IMR-90 (cell line): ENCODE measurements around the gene ARHGEF17. TPM values are rescaled to one million over a fixed set of nuclear protein-coding genes. Genes with fewer than 3 reads are reported as not detected.

Source experiments
- ATAC-seq: fragments of 200-7000 bp; cut with Tn5 transposase; 2 replicates; pipeline ENCODE4 v1.9.1; 2020; ENCODE audit warnings: low read depth, mild to moderate bottlenecking, moderate library complexity
- BruUV-seq: library from RNA; stranded (reverse); fragments of 400-500 nt; replicated peaks from 2 replicates; lab custom pipeline; 2021; lab: Mats Ljungman, UMichigan
- CTCF ChIA-PET: fragments of 300-600 bp; formaldehyde crosslinking; extraction: SDS; loops from one replicate; lab custom pipeline; 2021; ENCODE audit warnings: antibody characterized with exemption; lab: Yijun Ruan, JAX
- POLR2A ChIA-PET: fragments of 300-600 bp; sonication (Branson Sonifier 250); formaldehyde crosslinking; loops from one replicate; lab custom pipeline; 2022; ENCODE audit warnings: antibody characterized with exemption; ENCODE audit not compliant: unreplicated experiment; lab: Charles Lee
- DNase-seq: peaks from one replicate; pipeline ENCODE4 v3.0.0; 2013
- H2AFZ ChIP-seq: replicated peaks from 2 replicates; pipeline ENCODE3; 2013; ENCODE audit warnings: low read length, mild to moderate bottlenecking; ENCODE audit not compliant: poor library complexity
- H2AK5ac ChIP-seq: 2 replicates; pipeline ENCODE4 v1.6.1; 2013; ENCODE audit warnings: low read depth, low read length, inconsistent platforms
- H2AK9ac ChIP-seq: replicated peaks from 2 replicates; pipeline ENCODE3; 2013; ENCODE audit warnings: mild to moderate bottlenecking, low read depth, low read length, moderate library complexity; ENCODE audit not compliant: poor library complexity
- H2BK120ac ChIP-seq: 2 replicates; pipeline ENCODE4 v1.6.1; 2013; ENCODE audit warnings: low read depth, low read length, inconsistent platforms
- H2BK15ac ChIP-seq: 3 replicates; pipeline ENCODE4 v1.6.1; 2013; ENCODE audit warnings: low read depth, low read length, inconsistent platforms
- H2BK20ac ChIP-seq: 2 replicates; pipeline ENCODE4 v1.6.1; 2013; ENCODE audit warnings: low read depth, mild to moderate bottlenecking, inconsistent platforms, low read length, moderate library complexity
- H2BK5ac ChIP-seq: 2 replicates; pipeline ENCODE4 v1.6.1; 2013; ENCODE audit warnings: mild to moderate bottlenecking, low read depth, low read length, inconsistent platforms; ENCODE audit not compliant: poor library complexity, severe bottlenecking
- H3K14ac ChIP-seq: replicated peaks from 2 replicates; pipeline ENCODE4 v1.6.1; 2013; ENCODE audit warnings: low read depth, low read length, inconsistent platforms
- H3K18ac ChIP-seq: 2 replicates; pipeline ENCODE4 v1.6.1; 2013; ENCODE audit warnings: low read depth, low read length, control low read depth
- H3K23ac ChIP-seq: 2 replicates; pipeline ENCODE4 v1.6.1; 2013; ENCODE audit warnings: low read depth, low read length, inconsistent platforms
- H3K27ac ChIP-seq: 2 replicates; pipeline ENCODE4 v1.5.1; 2013; ENCODE audit warnings: mild to moderate bottlenecking, control low read depth, low read length; ENCODE audit not compliant: insufficient read depth
- H3K27me3 ChIP-seq: 2 replicates; pipeline ENCODE4 v1.6.1; 2013; ENCODE audit warnings: low read length; ENCODE audit not compliant: control insufficient read depth, insufficient read depth
- H3K36me3 ChIP-seq: 2 replicates; pipeline ENCODE4 v1.6.1; 2013; ENCODE audit warnings: low read length, mixed read lengths; ENCODE audit not compliant: control insufficient read depth, insufficient read depth
- H3K4ac ChIP-seq: 2 replicates; pipeline ENCODE4 v1.6.1; 2013; ENCODE audit warnings: low read depth, low read length, inconsistent platforms
- H3K4me1 ChIP-seq: 2 replicates; pipeline ENCODE4 v1.6.1; 2013; ENCODE audit warnings: low read length, mixed read lengths; ENCODE audit not compliant: control insufficient read depth, insufficient read depth
- H3K4me2 ChIP-seq: 2 replicates; pipeline ENCODE4 v1.6.1; 2013; ENCODE audit warnings: low read depth, mild to moderate bottlenecking, control low read depth, low read length, moderate library complexity
- H3K4me3 ChIP-seq: 2 replicates; pipeline ENCODE4 v1.5.1; 2013; ENCODE audit warnings: low read depth, mild to moderate bottlenecking, control low read depth, low read length, moderate library complexity; ENCODE audit not compliant: insufficient read depth
- H3K56ac ChIP-seq: 2 replicates; pipeline ENCODE4 v1.6.1; 2013; ENCODE audit warnings: low read length, inconsistent platforms; ENCODE audit not compliant: insufficient read depth; ENCODE audit errors: extremely low read depth
- H3K79me1 ChIP-seq, 2 experiments: 2 replicates each; pipeline ENCODE4 v1.6.1; 2013; ENCODE audit warnings: low read length in 2 of 2, inconsistent platforms in 1 of 2, low read depth in 1 of 2
- H3K9ac ChIP-seq: 2 replicates; pipeline ENCODE4 v1.6.1; 2013; ENCODE audit warnings: low read depth, low read length, control low read depth
- H3K9me1 ChIP-seq: 2 replicates; pipeline ENCODE4 v1.6.1; 2013; ENCODE audit warnings: low read length, inconsistent platforms; ENCODE audit not compliant: insufficient read depth
- H3K9me3 ChIP-seq: 2 replicates; pipeline ENCODE4 v1.6.1; 2013; ENCODE audit warnings: low read length; ENCODE audit not compliant: control insufficient read depth, insufficient read depth
- H4K20me1 ChIP-seq: 2 replicates; pipeline ENCODE4 v1.6.1; 2013; ENCODE audit warnings: low read length, inconsistent platforms; ENCODE audit not compliant: insufficient read depth
- H4K5ac ChIP-seq: 2 replicates; pipeline ENCODE4 v1.6.1; 2013; ENCODE audit warnings: mild to moderate bottlenecking, low read depth, low read length, control low read depth
- H4K8ac ChIP-seq, 2 experiments: 2 replicates each; pipeline ENCODE4 v1.6.1; 2013; ENCODE audit warnings: low read depth in 2 of 2, low read length in 2 of 2, control low read depth in 1 of 2, inconsistent platforms in 1 of 2
- H4K91ac ChIP-seq: 2 replicates; pipeline ENCODE4 v1.6.1; 2013; ENCODE audit warnings: low read depth, low read length, inconsistent platforms; ENCODE audit not compliant: insufficient read depth
- BHLHE40 ChIP-seq: fragments of 150-350 bp; IDR thresholded peaks from 2 replicates; pipeline ENCODE4 v1.6.1; 2016; ENCODE audit warnings: mild to moderate bottlenecking, low read depth, low read length
- CEBPB ChIP-seq: IDR thresholded peaks from 2 replicates; pipeline ENCODE4 v1.6.1; 2012; ENCODE audit warnings: low read depth, low read length, improper control_type of control experiment
- CTCF ChIP-seq: conservative IDR thresholded peaks from 2 replicates; pipeline ENCODE4 v1.5.1; 2012; ENCODE audit warnings: mild to moderate bottlenecking, low read depth, low read length, improper control_type of control experiment
- ELK1 ChIP-seq: fragments of 150-350 bp; IDR thresholded peaks from 2 replicates; pipeline ENCODE4 v1.6.1; 2016; ENCODE audit warnings: low read depth, mild to moderate bottlenecking, low read length, moderate library complexity, borderline replicate concordance
- FOS ChIP-seq: fragments of 150-350 bp; IDR thresholded peaks from 2 replicates; pipeline ENCODE4 v1.6.1; 2016; ENCODE audit warnings: low read depth, low read length
- MAZ ChIP-seq: IDR thresholded peaks from 2 replicates; pipeline ENCODE4 v1.6.1; 2012; ENCODE audit warnings: low read depth, mild to moderate bottlenecking, low read length, improper control_type of control experiment, moderate library complexity, borderline replicate concordance
- MXI1 ChIP-seq: IDR thresholded peaks from 2 replicates; pipeline ENCODE4 v1.6.1; 2012; ENCODE audit warnings: low read depth, mild to moderate bottlenecking, low read length, moderate library complexity, borderline replicate concordance
- NFE2L2 ChIP-seq: fragments of 150-350 bp; IDR thresholded peaks from 2 replicates; pipeline ENCODE4 v1.6.1; 2016; ENCODE audit warnings: low read depth, mild to moderate bottlenecking, low read length
- POLR2A ChIP-seq: IDR thresholded peaks from 2 replicates; pipeline ENCODE4 v1.6.1; 2012; ENCODE audit warnings: mild to moderate bottlenecking, low read depth, low read length
- RAD21 ChIP-seq: IDR thresholded peaks from 2 replicates; pipeline ENCODE4 v1.6.1; 2012; ENCODE audit warnings: low read length, improper control_type of control experiment
- RCOR1 ChIP-seq: IDR thresholded peaks from 2 replicates; pipeline ENCODE4 v1.6.1; 2012; ENCODE audit warnings: mild to moderate bottlenecking, low read length, improper control_type of control experiment; ENCODE audit not compliant: insufficient replicate concordance
- RFX5 ChIP-seq: IDR thresholded peaks from 2 replicates; pipeline ENCODE4 v1.8.0; 2012; ENCODE audit warnings: low read depth, mild to moderate bottlenecking, low read length, moderate library complexity
- SMC3 ChIP-seq: fragments of 150-350 bp; IDR thresholded peaks from 2 replicates; pipeline ENCODE4 v1.6.1; 2016; ENCODE audit warnings: low read depth, mild to moderate bottlenecking, antibody characterized with exemption, low read length, moderate library complexity
- WGBS, 2 experiments: methylation state at CpG; one replicate each; pipeline versions ENCODE4 v1.1.5 to v1.1.7; 2013; ENCODE audit warnings: missing lambda C conversion rate in 2 of 2; ENCODE audit not compliant: insufficient read length in 1 of 2; ENCODE audit errors: extremely low coverage in 2 of 2; 5-methylcytosine and 5-hydroxymethylcytosine counted together
- dilution Hi-C: fragments of 300-500 bp; cut with HindIII; formaldehyde crosslinking; loops from one replicate; pipeline ENCODE4 v1.14.3; 2018; ENCODE audit warnings: low sequenced_read_pairs; ENCODE audit not compliant: unreplicated experiment
- in situ Hi-C: fragments of 300-500 bp; cut with MboI; formaldehyde crosslinking; loops from 3 replicates; pipeline ENCODE4 v1.14.3; 2019; ENCODE audit warnings: low sequenced_read_pairs, inconsistent platforms, mixed read lengths
- intact Hi-C: fragments of 100-400 bp; cut with micrococcal nuclease; formaldehyde crosslinking; loops from 2 replicates; pipeline ENCODE4 v1.10.0; 2022
- polyA plus RNA-seq, 3 experiments: library from polyadenylated mRNA; depleted of rRNA; stranded (reverse); fragments of >200 nt; gene quantifications; 2 replicates each; pipeline ENCODE4 v1.2.3, GENCODE V29; 2012; ENCODE audit warnings: low replicate concordance in 1 of 3
- total RNA-seq: library from RNA; depleted of rRNA; stranded (reverse); fragments of >200 nt; gene quantifications from 2 replicates; pipeline ENCODE4 v1.2.3, GENCODE V29; 2012

The ARHGEF17 gene
- total and polyA plus RNA-seq, 2 of the 4 experiments (the other 2 are of a cell fraction), result 21.7 to 97.7 TPM

GRCh38 chr11:73281796-73282660 lies 26.0 kb upstream of the ARHGEF17 start:
- Histone ChIP-seq H2AFZ (no peak overlapping the region), H3K4me2 (no peak overlapping the region), H3K23ac (no peak overlapping the region), H2BK120ac (no peak overlapping the region), H3K9me3 (no peaks in the 10 kb centered on the region), H2BK5ac (no peak overlapping the region), H2AK5ac (no peak overlapping the region), H4K20me1 (no peaks in the 10 kb centered on the region), H3K4me1 (no peaks in the 10 kb centered on the region), H2BK20ac (no peak overlapping the region), H3K27ac (no peak overlapping the region), H4K5ac (no peak overlapping the region), H3K56ac (no peak overlapping the region), H3K4me3 (no peak overlapping the region), H4K91ac (no peak overlapping the region), H3K27me3 (peaks cover 20% of the 10 kb centered on the region), H3K14ac (no peak overlapping the region), H3K36me3 (no peaks in the 10 kb centered on the region), H3K18ac (no peak overlapping the region), H2AK9ac (no peak overlapping the region), H2BK15ac (no peak overlapping the region), H4K8ac (no peak overlapping the region), H3K9me1 (no peaks in the 10 kb centered on the region; the same call in 1 of the 2 replicates), H3K4ac (no peak overlapping the region), H3K79me1 (no peaks in the 10 kb centered on the region), H3K9ac (no peak overlapping the region)
- WGBS, 2 experiments, result no CpG with 5 or more reads among the region's 3 CpGs
- ChIA-PET POLR2A (no interaction called here), CTCF (no interaction called here)
- DNase-seq (no peak), ATAC-seq (no peak)
- dilution Hi-C loops, result no loop called here
- TF ChIP-seq POLR2A, result no peak
- no peak for TF ChIP-seq ELK1
- no peak for TF ChIP-seq BHLHE40
- TF ChIP-seq RAD21, result no peak
- TF ChIP-seq CTCF, result no peak
- no peak for TF ChIP-seq MXI1
- no peak for TF ChIP-seq SMC3
- no peak for TF ChIP-seq FOS
- no peak for TF ChIP-seq RFX5
- no peak for TF ChIP-seq NFE2L2
- TF ChIP-seq RCOR1, result no peak
- TF ChIP-seq MAZ, result no peak
- no peak for TF ChIP-seq CEBPB
- no TSS peak for BruUV-seq
- intact Hi-C loops, result no loop called here
- in situ Hi-C loops, result loop anchor here (10.0 kb wide), 1 partner anchor 557 kb away; no protein-coding TSS in a partner anchor
